WTC11 (cell line): ENCODE data around the gene VIM. TPM values are rescaled to one million over a fixed set of nuclear protein-coding genes. Genes with fewer than 3 reads are reported as not detected.

Source experiments
- ATAC-seq: fragments of 200-7000 bp; cut with Tn5 transposase; 2 replicates; pipeline ENCODE4 v1.10.0; 2021; ENCODE audit warnings: mild to moderate bottlenecking, moderate library complexity
- CTCF ChIA-PET: fragments of 300-600 bp; sonication (Branson Sonifier 250); formaldehyde crosslinking; loops from one replicate; lab custom pipeline; 2021; ENCODE audit warnings: antibody characterized with exemption; lab: Charles Lee
- POLR2A ChIA-PET: fragments of 350-600 bp; sonication (Branson Sonifier 250); formaldehyde crosslinking; loops from one replicate; lab custom pipeline; 2021; ENCODE audit warnings: antibody characterized with exemption; lab: Charles Lee
- DNase-seq: peaks from one replicate; pipeline ENCODE4 v3.0.0; 2021; ENCODE audit warnings: low spot score
- H3K27ac Mint-ChIP-seq: 2 replicates; pipeline ENCODE4 v1.8.0; 2021; ENCODE audit warnings: mixed read lengths
- H3K27me3 Mint-ChIP-seq: 2 replicates; pipeline ENCODE4 v1.8.0; 2021; ENCODE audit warnings: low read depth, mild to moderate bottlenecking, moderate library complexity, mixed read lengths
- H3K36me3 Mint-ChIP-seq: 2 replicates; pipeline ENCODE4 v1.8.0; 2021; ENCODE audit warnings: mixed read lengths
- H3K4me1 Mint-ChIP-seq: 2 replicates; pipeline ENCODE4 v1.8.0; 2022; ENCODE audit warnings: mixed read lengths
- H3K4me3 Mint-ChIP-seq: 2 replicates; pipeline ENCODE4 v1.8.0; 2021; ENCODE audit warnings: mild to moderate bottlenecking, moderate library complexity, mixed read lengths
- H3K9me3 Mint-ChIP-seq: 2 replicates; pipeline ENCODE4 v1.8.0; 2021; ENCODE audit warnings: mixed read lengths
- ATF6 ChIP-seq: sonication (generic); formaldehyde crosslinking; IDR thresholded peaks from 2 replicates; pipeline ENCODE4 v1.8.1; 2023; ENCODE audit warnings: mild to moderate bottlenecking, missing genetic modification reagents
- GRHL2 ChIP-seq: fragments of 250-450 bp; sonication (Bioruptor Pico); IDR thresholded peaks from 2 replicates; pipeline ENCODE4 v1.8.0; 2022; ENCODE audit warnings: mild to moderate bottlenecking, moderate library complexity; ENCODE audit not compliant: insufficient replicate concordance, severe bottlenecking
- HMGA2 ChIP-seq: fragments of 250-450 bp; sonication (Bioruptor Pico); IDR thresholded peaks from 2 replicates; pipeline ENCODE4 v1.4.0; 2021; ENCODE audit warnings: mild to moderate bottlenecking, moderate library complexity
- MYBL2 ChIP-seq: sonication (generic); formaldehyde crosslinking; IDR thresholded peaks from 2 replicates; pipeline ENCODE4 v1.8.1; 2023; ENCODE audit warnings: mild to moderate bottlenecking, moderate library complexity, missing genetic modification reagents
- PRDM15 ChIP-seq: sonication (generic); formaldehyde crosslinking; IDR thresholded peaks from 2 replicates; pipeline ENCODE4 v1.8.0; 2022; ENCODE audit warnings: missing genetic modification reagents
- PREB ChIP-seq: sonication (generic); formaldehyde crosslinking; IDR thresholded peaks from 2 replicates; pipeline ENCODE4 v1.8.1; 2022; ENCODE audit warnings: mild to moderate bottlenecking, missing genetic modification reagents, moderate library complexity, borderline replicate concordance
- RORB ChIP-seq: fragments of 250-450 bp; sonication (Bioruptor Pico); IDR thresholded peaks from 2 replicates; pipeline ENCODE4 v1.9.0; 2021; ENCODE audit warnings: mild to moderate bottlenecking
- SMAD4 ChIP-seq: sonication (generic); formaldehyde crosslinking; IDR thresholded peaks from 2 replicates; pipeline ENCODE4 v1.8.0; 2022; ENCODE audit warnings: mild to moderate bottlenecking, missing genetic modification reagents
- USF2 ChIP-seq: sonication (generic); formaldehyde crosslinking; IDR thresholded peaks from 2 replicates; pipeline ENCODE4 v1.8.1; 2023; ENCODE audit warnings: mild to moderate bottlenecking, missing genetic modification reagents, moderate library complexity
- ZNF281 ChIP-seq: sonication (generic); formaldehyde crosslinking; IDR thresholded peaks from 2 replicates; pipeline ENCODE4 v1.8.0; 2023; ENCODE audit warnings: mild to moderate bottlenecking, missing genetic modification reagents
- ZNF317 ChIP-seq: sonication (generic); formaldehyde crosslinking; IDR thresholded peaks from 2 replicates; pipeline ENCODE4 v1.8.1; 2023; ENCODE audit warnings: low read depth, mild to moderate bottlenecking, moderate library complexity, missing genetic modification reagents, borderline replicate concordance
- ZNF671 ChIP-seq: fragments of 250-450 bp; sonication (Bioruptor Pico); IDR thresholded peaks from 2 replicates; pipeline ENCODE4 v1.8.0; 2021; ENCODE audit warnings: mild to moderate bottlenecking
- total RNA-seq: library from RNA; stranded (reverse); gene quantifications from 3 replicates; pipeline ENCODE4 v1.2.3, GENCODE V29; 2021

VIM gene
- total RNA-seq, 1 experiment from 2014 or later = 74.1 TPM

- Mint-ChIP-seq H3K27me3 (peaks cover 11% of the 10 kb centered on the region), H3K4me1 (peaks cover 7% of the 10 kb centered on the region; the same call in 1 of the 2 replicates), H3K9me3 (no peaks in the 10 kb centered on the region), H3K4me3 (no peak overlapping the region), H3K36me3 (peaks cover 29% of the 10 kb centered on the region), H3K27ac (no peak overlapping the region)
- no peak for TF ChIP-seq USF2
- no peak for ATAC-seq
- CTCF ChIA-PET = no interaction called here
- no peak for DNase-seq
- POLR2A ChIA-PET = interaction anchor here (0.6 kb wide), 1 partner anchor 153 kb away, joined by 3 read pairs; no protein-coding TSS in a partner anchor
Measured at GRCh38 chr10:17234431-17234945, 6.4 kb downstream of the VIM start.

GRCh38 chr10:17235136-17235535 is 7.1 kb downstream of the VIM start:
- H3K27ac Mint-ChIP-seq = no peak overlapping the region
- peaks cover 29% of the 10 kb centered on the region for H3K36me3 Mint-ChIP-seq
- CTCF ChIA-PET = no interaction called here
- H3K4me3 Mint-ChIP-seq = no peak overlapping the region
- H3K4me1 Mint-ChIP-seq = peaks cover 7% of the 10 kb centered on the region; the same call in 1 of the 2 replicates
- no peaks in the 10 kb centered on the region for H3K9me3 Mint-ChIP-seq
- POLR2A ChIA-PET = interaction anchor here (0.6 kb wide), 1 partner anchor 152 kb away, joined by 3 read pairs; no protein-coding TSS in a partner anchor
- peak; percentile 14 for DNase-seq
- H3K27me3 Mint-ChIP-seq = peaks cover 6% of the 10 kb centered on the region
- TF ChIP-seq RORB (CRISPR knock-in tag) (no peak), ZNF281 (CRISPR knock-in tag) (no peak), MYBL2 (no peak), GRHL2 (no peak), PRDM15 (CRISPR knock-in tag) (no peak), PREB (CRISPR knock-in tag) (no peak), ZNF317 (CRISPR knock-in tag) (no peak), HMGA2 (no peak), ATF6 (CRISPR knock-in tag) (no peak), SMAD4 (CRISPR knock-in tag) (no peak), ZNF671 (CRISPR knock-in tag) (no peak)
- peak; percentile 41 for ATAC-seq
